OCI-M2 (cell line): Measurements from ENCODE around the gene CSMD2.

ENCODE experiments used
- DNase-seq: peaks from one replicate; lab custom pipeline; 2025; ENCODE audit not compliant: unreplicated experiment; lab: John Stamatoyannopoulos, UW

Gene CSMD2

GRCh38 chr1:34007760-34008159 lies 157.3 kb downstream of the CSMD2 start:
- DNase-seq = no peak

GRCh38 chr1:34005309-34005708 lies 159.7 kb downstream of the CSMD2 start:
- no peak for DNase-seq

- DNase-seq = no peak
Measured at GRCh38 chr1:34002810-34003209, 162.2 kb downstream of the CSMD2 start.

GRCh38 chr1:33997127-33998036 lies 167.6 kb downstream of the CSMD2 start:
- DNase-seq = no peak

GRCh38 chr1:33996281-33996680 lies 168.7 kb downstream of the CSMD2 start:
- no peak for DNase-seq

DNA sequence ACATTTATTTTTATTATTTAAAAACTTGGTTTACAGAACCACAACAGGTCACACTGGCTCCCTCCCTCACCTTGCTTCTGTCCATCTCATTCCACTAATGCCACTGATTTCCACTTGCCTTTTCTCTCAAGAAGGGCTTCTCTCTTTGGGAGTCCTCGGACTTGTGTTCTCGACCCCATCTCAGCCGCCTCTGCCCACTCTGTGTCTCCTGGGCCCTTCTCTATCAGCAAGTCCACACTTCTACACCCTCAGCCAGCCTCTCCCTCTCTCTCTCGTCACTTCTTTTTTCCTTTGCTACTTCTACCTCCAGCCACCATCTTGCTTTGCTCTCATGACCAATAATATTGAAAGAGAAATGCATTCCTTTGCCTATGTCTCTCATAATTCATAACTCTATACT lies 171.7 kb downstream of the CSMD2 start:
- DNase-seq = no peak

- no peak for DNase-seq
Measured at GRCh38 chr1:33990281-33990680, 174.7 kb downstream of the CSMD2 start.

GRCh38 chr1:33988161-33988560 lies 176.9 kb downstream of the CSMD2 start:
- no peak for DNase-seq

GRCh38 chr1:33986390-33987095 lies 178.5 kb downstream of the CSMD2 start:
- DNase-seq = no peak

DNA sequence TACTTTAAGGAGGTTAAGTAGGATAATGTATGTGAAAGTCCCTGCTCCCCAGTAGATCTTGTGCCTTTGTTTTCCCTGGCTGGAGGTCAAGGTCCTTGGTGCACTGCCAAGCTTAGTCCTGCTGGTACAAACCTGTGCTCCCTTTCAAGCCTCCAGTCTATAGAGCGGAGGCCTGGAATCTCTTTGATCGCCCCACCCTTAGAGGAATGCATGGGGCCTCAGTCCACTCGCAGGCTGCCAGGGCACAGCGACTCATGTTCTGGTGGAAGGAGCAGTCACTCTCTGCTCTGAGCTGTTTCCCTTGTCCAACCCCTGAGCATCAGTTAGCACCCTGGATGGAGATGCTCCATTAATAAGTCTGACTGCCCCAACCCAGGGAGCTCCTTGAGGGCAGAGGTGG lies 179.4 kb downstream of the CSMD2 start:
- no peak for DNase-seq

- no peak for DNase-seq
Measured at GRCh38 chr1:33984906-33985565, 180.0 kb downstream of the CSMD2 start.

DNA sequence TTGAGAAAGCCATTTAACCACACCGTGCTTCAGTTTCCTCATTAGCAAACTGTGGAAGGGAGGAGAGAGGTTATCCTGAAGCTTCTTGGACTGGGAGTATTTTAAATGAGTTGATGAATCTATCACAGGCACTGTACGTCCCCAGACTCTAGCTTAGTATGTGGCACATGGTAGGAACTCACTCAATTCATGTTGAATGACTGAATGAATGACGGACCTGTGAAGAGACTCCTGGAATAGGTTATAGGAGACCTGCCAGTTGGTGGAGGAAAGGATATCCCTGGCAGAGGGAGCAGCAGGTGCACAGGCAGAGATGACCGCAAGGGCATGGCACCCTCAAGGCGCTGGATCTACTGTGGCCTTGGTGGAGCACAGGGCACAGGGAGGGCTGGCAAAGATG lies 182.6 kb downstream of the CSMD2 start:
- DNase-seq = no peak

DNA sequence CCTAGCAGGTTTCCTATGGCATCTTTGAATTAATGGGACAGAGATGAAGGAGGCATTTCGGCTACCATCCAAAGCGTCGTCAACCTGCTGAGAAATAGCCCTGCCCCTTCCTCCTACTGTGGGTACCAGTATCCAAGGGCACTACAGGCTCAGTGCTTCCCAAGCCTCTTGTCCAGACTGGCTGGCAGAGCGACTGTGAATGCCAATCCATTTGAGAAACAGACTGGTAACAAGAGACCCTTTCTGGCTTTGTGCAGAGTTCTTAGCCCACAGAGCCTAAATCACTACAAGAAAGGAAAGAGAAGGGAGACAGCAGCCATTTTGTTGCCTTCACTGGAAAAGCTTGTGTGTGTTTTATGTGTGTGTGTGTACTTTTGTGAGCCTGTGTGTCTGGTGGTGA lies 185.7 kb downstream of the CSMD2 start:
- no peak for DNase-seq

- DNase-seq = no peak
Measured at GRCh38 chr1:33975961-33976360, 189.1 kb downstream of the CSMD2 start.

- no peak for DNase-seq
Measured at GRCh38 chr1:33973799-33974545, 191.1 kb downstream of the CSMD2 start.

- no peak for DNase-seq
Measured at GRCh38 chr1:33972676-33973395, 192.2 kb downstream of the CSMD2 start.

DNA sequence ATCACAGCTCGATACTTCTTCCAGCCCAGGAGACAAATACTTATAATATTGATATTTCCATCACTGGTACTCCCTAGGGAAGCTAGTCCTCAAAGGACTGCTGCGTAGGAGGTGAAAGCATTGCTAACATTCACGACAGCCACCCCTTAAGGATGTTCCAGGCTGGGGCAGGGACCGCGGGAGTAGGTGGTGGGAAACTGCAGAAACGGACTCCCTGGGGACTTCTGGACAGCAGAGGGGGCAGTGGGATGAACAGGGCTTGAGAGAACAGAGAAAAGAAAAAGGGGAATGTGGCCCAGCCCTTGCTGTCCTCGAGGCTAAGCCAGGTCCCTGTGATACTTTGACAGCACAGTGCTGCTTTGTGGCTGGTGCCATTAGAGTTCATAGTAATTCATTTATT lies 193.1 kb downstream of the CSMD2 start:
- no peak for DNase-seq

GRCh38 chr1:33971018-33971710 lies 193.9 kb downstream of the CSMD2 start:
- no peak for DNase-seq

DNA sequence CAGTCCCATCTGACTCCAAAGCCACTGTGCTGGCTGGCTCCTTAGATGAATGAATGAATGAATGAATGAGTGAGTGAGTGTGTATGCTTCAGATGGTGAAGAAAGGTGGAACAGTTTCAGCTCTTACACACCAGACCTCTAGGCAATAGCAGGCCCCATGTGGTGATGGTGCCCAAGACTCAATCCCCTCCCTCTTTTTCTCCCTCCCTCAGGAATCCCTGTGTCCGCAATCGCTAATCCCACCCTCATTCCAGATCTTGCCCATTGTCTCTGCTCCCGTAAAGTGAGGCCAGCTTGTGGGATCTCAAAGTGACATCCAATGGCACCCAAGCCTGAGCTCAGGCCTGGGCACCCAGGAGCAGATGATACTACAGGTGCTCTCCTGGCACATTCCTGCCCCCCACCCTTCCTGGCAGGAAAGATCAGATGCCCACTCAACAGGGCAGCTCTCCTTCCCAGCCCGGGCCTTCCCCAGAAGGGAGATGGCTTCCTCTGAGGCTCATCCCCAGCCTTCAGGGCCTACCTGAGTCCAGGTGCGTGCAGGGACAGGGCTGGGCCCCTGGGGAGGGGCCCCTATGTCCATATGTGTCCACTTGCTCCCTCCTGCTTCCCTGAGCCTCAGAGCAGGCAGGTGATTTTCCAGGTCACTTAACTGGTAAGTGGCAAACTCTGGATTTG lies 194.7 kb downstream of the CSMD2 start:
- no peak for DNase-seq
